ENCODE data around the gene CACNA1C.

CACNA1C gene

DNA sequence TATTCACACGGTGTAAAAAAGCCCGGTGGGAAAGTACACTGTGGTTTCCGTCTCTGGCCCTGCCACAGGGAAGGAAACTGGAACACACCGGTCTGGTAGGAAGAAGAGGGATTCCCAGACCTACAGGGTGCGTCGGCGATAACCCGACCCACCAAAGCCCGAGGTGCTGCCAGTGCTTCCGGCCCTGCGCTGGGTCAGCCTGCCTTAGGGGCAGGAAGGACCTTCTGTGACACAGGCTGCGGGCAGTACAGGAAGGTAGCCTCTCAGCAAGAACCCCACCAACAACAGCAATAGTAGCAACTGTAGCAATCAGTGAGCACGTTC, 572.5 kb downstream of the CACNA1C start:
- no peak overlapping the region for H3K4me3 ChIP-seq (ENCODE audit: low read depth, low read length)
- TF ChIP-seq, protein P1, sequence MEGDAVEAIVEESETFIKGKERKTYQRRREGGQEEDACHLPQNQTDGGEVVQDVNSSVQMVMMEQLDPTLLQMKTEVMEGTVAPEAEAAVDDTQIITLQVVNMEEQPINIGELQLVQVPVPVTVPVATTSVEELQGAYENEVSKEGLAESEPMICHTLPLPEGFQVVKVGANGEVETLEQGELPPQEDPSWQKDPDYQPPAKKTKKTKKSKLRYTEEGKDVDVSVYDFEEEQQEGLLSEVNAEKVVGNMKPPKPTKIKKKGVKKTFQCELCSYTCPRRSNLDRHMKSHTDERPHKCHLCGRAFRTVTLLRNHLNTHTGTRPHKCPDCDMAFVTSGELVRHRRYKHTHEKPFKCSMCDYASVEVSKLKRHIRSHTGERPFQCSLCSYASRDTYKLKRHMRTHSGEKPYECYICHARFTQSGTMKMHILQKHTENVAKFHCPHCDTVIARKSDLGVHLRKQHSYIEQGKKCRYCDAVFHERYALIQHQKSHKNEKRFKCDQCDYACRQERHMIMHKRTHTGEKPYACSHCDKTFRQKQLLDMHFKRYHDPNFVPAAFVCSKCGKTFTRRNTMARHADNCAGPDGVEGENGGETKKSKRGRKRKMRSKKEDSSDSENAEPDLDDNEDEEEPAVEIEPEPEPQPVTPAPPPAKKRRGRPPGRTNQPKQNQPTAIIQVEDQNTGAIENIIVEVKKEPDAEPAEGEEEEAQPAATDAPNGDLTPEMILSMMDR (IDR thresholded peaks at IDR 0.05; ENCODE audit: low read depth, low read length): no peak

DNA sequence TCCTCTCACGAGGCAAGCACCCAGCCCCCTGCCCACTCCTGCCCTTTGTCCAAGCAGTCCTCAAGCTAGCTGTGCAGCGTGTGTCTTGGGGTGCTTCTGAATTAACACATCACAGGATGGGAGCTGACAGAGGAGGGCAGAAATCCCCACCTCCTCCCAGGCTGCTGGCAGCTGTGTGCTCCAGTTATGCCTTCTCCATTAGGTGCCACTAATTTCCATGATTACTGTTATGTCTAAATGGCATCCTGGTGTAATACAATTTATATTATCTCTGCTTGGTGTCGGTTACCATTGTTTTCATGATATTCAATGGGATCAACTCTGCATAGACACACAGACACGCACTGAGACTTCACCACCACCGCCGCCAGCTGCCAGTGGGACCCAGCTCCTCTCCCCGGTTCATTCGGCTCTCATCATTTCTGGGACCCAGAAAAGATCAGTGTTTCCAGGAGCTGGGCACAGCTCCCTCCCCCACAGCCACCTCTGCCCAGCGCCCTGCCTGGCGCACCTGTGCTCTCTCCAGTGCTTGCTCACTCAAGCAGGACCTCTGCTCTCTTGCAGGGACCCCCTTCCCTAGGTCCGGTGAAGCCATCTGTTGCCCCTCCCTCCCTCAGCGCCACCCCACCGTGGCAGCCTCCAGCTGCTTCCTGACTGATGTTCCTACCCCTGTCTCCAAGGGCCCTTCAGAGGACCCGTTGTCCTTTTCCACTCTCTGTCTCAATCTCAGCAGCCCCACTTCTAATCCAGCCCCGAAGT, 574.5 kb downstream of the CACNA1C start:
- TF ChIP-seq, protein P1 (IDR thresholded peaks at IDR 0.05; ENCODE audit: low read depth, low read length): no peak

DNA sequence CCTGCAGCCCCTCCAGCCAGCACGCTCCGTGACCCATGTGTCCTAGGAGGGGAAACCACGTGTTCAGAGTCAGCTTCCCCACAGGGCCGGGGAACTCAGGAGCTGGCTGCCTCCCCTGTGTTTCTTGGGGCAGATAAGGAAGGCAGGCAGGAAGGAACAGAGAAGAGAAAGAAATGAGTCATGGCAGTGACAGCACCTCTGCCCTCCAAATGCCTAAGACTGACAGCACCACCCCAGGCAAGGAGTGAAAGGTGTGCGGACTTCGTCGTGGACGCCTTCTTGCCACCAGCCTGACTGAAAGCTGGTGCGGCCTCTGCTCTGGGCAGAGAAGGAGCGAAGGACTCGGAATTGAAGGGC, 575.0 kb downstream of the CACNA1C start:
- TF ChIP-seq, protein P1 (IDR thresholded peaks at IDR 0.05; ENCODE audit: low read depth, low read length): no peak
- H3K4me3 ChIP-seq (ENCODE audit: low read depth, low read length): no peak overlapping the region

More for the DNA sequence above, 574.5 kb downstream of the CACNA1C start:
- no peak overlapping the region for H3K4me3 ChIP-seq (ENCODE audit: low read depth, low read length)

DNA sequence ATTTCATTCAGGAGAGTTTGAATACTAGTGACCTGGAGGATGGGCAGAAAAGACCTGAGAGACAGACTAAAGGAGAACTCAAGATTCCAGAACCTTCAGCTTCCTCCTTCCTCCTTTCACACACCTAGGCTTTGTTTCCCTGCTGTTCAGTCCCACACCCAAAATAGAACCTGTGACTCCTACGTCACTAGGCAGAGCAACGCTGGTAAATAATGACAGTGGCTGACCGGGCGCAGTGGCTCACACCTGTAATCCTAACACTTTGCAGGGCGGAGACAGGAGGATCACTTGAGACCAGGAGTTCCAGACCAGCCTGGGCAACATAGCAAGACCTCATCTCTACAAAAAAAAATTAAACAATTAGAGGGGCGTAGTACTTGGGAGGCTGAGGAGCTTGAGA, 575.6 kb downstream of the CACNA1C start:
- TF ChIP-seq, protein P1 (IDR thresholded peaks at IDR 0.05; ENCODE audit: low read depth, low read length): no peak
- H3K4me3 ChIP-seq (ENCODE audit: low read depth, low read length): no peak overlapping the region

DNA sequence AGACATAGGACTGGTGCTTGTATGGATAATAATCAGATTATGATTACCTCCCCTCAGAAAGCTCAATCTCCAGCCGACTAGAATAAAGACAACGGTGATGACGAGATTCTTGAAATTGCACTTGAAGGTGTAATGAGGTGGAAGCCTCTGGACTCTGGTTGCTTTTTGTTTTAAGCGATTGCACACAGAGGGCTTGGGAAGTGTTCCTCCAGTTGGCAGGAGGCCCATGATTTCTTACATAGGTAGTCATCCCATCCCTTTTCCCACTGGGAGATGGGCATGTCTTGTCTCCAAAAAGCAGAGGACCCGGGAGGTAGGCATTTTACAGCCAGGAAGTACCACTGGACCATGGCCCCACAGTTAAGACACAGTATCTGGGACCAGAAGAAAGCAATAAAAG, 576.3 kb downstream of the CACNA1C start:
- no peak overlapping the region for H3K4me3 ChIP-seq (ENCODE audit: low read depth, low read length)
- TF ChIP-seq, protein P1 (IDR thresholded peaks at IDR 0.05; ENCODE audit: low read depth, low read length): no peak

DNA sequence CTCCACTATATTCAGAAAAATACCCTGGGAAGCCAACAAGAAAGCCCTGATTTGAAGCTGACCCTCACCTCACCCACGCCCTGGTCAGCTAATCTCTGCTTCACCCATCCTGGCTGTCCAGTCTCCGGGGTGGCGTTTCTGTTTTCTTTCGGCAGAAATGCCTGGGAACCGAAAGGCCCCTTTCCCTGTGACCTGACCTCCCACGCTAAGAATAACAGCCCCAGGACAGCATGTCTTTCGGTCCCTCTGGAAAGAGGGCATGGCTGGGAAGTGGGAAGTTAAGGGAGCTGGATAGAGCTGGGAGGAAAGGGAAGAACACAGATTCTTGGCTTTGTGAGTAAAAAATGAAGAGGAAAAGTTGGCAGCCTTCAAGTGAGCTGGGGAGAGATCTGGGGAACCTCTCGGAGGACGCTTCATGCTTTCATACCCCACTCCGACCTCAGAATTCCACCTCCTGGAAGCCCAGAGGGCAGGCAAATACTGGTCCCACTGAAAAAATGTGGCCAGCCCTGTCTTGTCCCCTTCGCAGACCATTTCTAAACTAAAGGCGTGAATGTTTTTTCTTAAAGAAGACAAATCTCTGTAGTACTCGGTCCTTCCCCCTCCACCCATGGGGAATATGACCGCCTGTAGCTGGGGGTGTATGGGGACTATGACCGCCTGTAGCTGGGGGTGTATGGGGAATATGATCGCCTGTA, 579.0 kb downstream of the CACNA1C start:
- H3K4me3 ChIP-seq (ENCODE audit: low read depth, low read length): no peak overlapping the region
- TF ChIP-seq, protein P1 (IDR thresholded peaks at IDR 0.05; ENCODE audit: low read depth, low read length): no peak

DNA sequence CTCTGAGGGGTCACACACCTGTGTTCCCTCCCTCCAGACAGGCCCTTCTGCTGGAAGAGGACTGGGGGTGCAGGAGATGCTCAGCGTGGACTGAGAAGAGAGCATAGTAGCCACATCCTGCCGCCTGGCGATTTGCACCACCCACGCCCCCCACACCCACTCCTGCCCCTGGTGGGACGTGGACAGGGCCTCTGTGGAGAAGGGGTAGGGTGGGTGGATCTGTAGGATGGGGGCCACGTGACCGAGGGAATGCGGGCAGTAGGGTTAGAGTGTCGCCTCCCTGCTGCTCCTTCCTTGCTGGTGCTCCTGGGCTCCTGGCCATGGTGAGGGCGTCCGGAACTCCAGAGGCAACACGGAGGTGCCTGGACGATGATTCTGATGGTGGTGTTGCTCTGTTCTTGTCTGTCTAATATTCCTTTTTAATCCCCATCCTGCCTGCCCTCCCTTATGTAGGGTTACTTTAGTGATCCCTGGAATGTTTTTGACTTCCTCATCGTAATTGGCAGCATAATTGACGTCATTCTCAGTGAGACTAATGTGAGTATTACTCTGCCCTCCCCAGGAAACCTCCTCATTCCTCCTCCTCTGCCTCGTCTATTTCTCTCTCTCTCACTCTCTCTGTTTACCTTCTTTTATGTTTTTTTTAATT, 580.5 kb downstream of the CACNA1C start:
- TF ChIP-seq, protein P1 (IDR thresholded peaks at IDR 0.05; ENCODE audit: low read depth, low read length): no peak
- H3K4me3 ChIP-seq (ENCODE audit: low read depth, low read length): no peak overlapping the region

All from WI38 (cell line).